ENCODE data around the gene TNS1. TPM values are rescaled to one million over a fixed set of nuclear protein-coding genes. Genes with fewer than 3 reads are reported as not detected.

TNS1 gene
- total RNA-seq, 1 donor from 2014 or later, result 25.1 TPM

DNA sequence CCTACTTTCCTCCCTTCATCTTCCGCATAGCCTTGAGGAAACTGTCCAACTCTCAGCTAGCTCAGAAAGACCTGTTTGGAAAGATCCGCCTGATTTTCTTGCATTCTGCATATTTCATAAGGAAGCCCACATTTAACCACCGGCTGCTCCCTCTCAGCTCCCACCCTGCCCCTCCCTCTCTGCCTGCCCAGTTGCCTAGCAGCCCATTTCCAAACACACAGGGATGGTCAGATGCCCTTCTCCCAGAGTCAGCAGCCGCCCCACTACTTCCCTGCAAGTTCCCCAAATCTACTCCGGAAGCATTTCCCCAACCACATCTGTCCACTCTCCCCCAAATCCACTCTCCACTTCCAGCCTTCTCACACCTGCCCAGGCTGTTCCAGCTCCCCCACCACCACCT is 96.0 kb downstream of the TNS1 start:
- TF ChIP-seq, protein P1, sequence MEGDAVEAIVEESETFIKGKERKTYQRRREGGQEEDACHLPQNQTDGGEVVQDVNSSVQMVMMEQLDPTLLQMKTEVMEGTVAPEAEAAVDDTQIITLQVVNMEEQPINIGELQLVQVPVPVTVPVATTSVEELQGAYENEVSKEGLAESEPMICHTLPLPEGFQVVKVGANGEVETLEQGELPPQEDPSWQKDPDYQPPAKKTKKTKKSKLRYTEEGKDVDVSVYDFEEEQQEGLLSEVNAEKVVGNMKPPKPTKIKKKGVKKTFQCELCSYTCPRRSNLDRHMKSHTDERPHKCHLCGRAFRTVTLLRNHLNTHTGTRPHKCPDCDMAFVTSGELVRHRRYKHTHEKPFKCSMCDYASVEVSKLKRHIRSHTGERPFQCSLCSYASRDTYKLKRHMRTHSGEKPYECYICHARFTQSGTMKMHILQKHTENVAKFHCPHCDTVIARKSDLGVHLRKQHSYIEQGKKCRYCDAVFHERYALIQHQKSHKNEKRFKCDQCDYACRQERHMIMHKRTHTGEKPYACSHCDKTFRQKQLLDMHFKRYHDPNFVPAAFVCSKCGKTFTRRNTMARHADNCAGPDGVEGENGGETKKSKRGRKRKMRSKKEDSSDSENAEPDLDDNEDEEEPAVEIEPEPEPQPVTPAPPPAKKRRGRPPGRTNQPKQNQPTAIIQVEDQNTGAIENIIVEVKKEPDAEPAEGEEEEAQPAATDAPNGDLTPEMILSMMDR (conservative IDR thresholded peaks at IDR 0.05; ENCODE audit: low read depth, low read length), result no peak
- no peak for DNase-seq (ENCODE audit: low read depth)

GRCh38 chr2:217905896-217906295 is 96.9 kb downstream of the TNS1 start:
- TF ChIP-seq, protein P1 (conservative IDR thresholded peaks at IDR 0.05; ENCODE audit: low read depth, low read length), result no peak
- H3K4me3 ChIP-seq (ENCODE audit: low read depth, low read length), result no peak overlapping the region
- no peak for DNase-seq (ENCODE audit: low read depth)

More for the DNA sequence above, 96.0 kb downstream of the TNS1 start:
- H3K4me3 ChIP-seq (ENCODE audit: low read depth, low read length), result no peak overlapping the region

- TF ChIP-seq, protein P1 (conservative IDR thresholded peaks at IDR 0.05; ENCODE audit: low read depth, low read length), result no peak
- H3K4me3 ChIP-seq (ENCODE audit: low read depth, low read length), result no peak overlapping the region
- no peak for DNase-seq (ENCODE audit: low read depth)
Measured at GRCh38 chr2:217905395-217905794, 97.4 kb downstream of the TNS1 start.

DNA sequence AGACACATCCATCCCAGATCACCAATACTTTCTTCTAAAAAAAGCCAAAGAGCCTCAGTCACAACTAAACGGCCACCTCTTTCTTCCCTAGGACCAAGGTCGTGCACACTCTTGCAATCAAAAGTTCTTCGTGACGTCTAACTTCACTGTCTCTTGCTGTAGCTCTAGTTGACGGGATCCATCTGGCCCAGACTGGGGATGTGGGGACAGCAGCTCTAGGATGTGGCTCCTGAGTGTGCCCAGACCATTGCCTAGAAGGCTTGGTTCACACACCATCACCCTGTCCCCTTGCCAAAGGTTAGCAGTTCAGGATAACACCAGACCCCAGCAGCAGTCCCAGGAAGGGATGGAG is 98.2 kb downstream of the TNS1 start:
- TF ChIP-seq, protein P1 (conservative IDR thresholded peaks at IDR 0.05; ENCODE audit: low read depth, low read length), result no peak
- no peak for DNase-seq (ENCODE audit: low read depth)
- no peak overlapping the region for H3K4me3 ChIP-seq (ENCODE audit: low read depth, low read length)

- H3K4me3 ChIP-seq (ENCODE audit: low read depth, low read length), result no peak overlapping the region
- no peak for DNase-seq (ENCODE audit: low read depth)
- TF ChIP-seq, protein P1 (conservative IDR thresholded peaks at IDR 0.05; ENCODE audit: low read depth, low read length), result no peak
Measured at GRCh38 chr2:217903859-217904613, 98.8 kb downstream of the TNS1 start.

DNA sequence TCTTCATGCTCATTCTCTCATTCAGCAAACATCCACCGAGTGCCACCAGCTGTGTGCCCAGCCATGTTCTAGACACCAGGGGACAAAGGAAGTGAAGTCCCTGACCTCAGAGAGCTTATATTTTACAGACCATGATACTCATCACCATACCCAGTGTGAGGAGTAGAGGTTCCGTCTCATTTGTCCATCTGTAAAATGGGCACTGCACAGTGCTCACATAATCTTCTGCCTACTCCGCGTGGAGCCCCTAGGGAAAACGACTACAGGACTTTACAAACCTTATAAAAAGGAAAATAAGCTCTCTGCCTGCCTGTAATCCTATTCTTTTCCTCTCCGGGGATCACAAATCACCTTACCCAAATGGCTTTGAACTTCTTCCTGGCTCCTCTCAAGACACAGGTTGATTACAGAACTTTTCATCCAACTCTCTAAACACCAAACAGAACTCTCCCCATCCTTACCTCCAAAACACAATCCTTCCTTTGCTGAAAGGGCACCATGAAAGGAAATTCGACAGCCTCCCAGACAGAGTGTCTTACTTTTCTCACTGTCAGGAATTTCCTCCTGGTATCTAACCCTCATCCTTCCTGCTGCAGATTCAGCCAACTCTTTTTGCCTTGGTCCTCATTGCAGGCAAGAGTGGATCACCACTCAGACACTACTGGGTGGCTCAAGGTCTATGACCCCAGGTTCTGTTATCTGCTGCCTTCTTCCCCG is 99.5 kb downstream of the TNS1 start:
- TF ChIP-seq, protein P1 (conservative IDR thresholded peaks at IDR 0.05; ENCODE audit: low read depth, low read length), result no peak
- H3K4me3 ChIP-seq (ENCODE audit: low read depth, low read length), result no peak overlapping the region
- DNase-seq (ENCODE audit: low read depth), result no peak

Measured in epithelial cell of proximal tubule (primary cell).